CD4-positive, alpha-beta T cell treated with Interferon alpha-2 for 1 hour (primary cell): Measurements from ENCODE around the gene INPP5A.
A peak's percentile ranks its signal among the peaks of the same experiment; 100 is the strongest.

Experiments
- DNase-seq, 2 donors: peaks; one replicate each; pipeline ENCODE4 v3.0.0-alpha.2; 2020 to 2022

INPP5A gene

GRCh38 chr10:132634241-132634946 is 96.8 kb downstream of the INPP5A start:
- DNase-seq: peak in 1 of 2 donors; percentile 31

- no peak for DNase-seq
These were observed 97.3 kb downstream of the INPP5A start for GRCh38 chr10:132634947-132635271.

- no peak for DNase-seq
These were observed 98.8 kb downstream of the INPP5A start for GRCh38 chr10:132636358-132636757.

- peak; percentile 33 to 66 for DNase-seq
These were observed 100.0 kb downstream of the INPP5A start for GRCh38 chr10:132637477-132638129.

GRCh38 chr10:132638130-132638515 is 100.5 kb downstream of the INPP5A start:
- no peak for DNase-seq

GRCh38 chr10:132639470-132639869 is 101.9 kb downstream of the INPP5A start:
- DNase-seq: no peak

- no peak for DNase-seq
These were observed 102.9 kb downstream of the INPP5A start for GRCh38 chr10:132640326-132641125.

- no peak for DNase-seq
These were observed 103.8 kb downstream of the INPP5A start for GRCh38 chr10:132641401-132641800.

GRCh38 chr10:132641966-132642731 is 104.6 kb downstream of the INPP5A start:
- no peak for DNase-seq

GRCh38 chr10:132642732-132643008 is 105.1 kb downstream of the INPP5A start:
- no peak for DNase-seq

- DNase-seq: no peak
These were observed 106.3 kb downstream of the INPP5A start for GRCh38 chr10:132643709-132644526.

- no peak for DNase-seq
These were observed 107.1 kb downstream of the INPP5A start for GRCh38 chr10:132644527-132645246.

GRCh38 chr10:132645247-132645530 is 107.6 kb downstream of the INPP5A start:
- no peak for DNase-seq

GRCh38 chr10:132645630-132646442 is 108.2 kb downstream of the INPP5A start:
- no peak for DNase-seq

GRCh38 chr10:132646443-132647097 is 109.0 kb downstream of the INPP5A start:
- no peak for DNase-seq

- DNase-seq: no peak
These were observed 109.8 kb downstream of the INPP5A start for GRCh38 chr10:132647424-132647823.

GRCh38 chr10:132648072-132648850 is 110.7 kb downstream of the INPP5A start:
- DNase-seq: no peak

- no peak for DNase-seq
These were observed 111.4 kb downstream of the INPP5A start for GRCh38 chr10:132648851-132649528.
